GM19328 (cell line): ENCODE measurements around the gene CLIC4.
"Not testable (repeated sequence)": the region's sequence is repeated elsewhere in the genome, so short reads cannot be mapped to it uniquely, and the experiment has no call there.

Experiments used
- ATAC-seq: cut with Tn5 transposase; IDR thresholded peaks from one replicate; pipeline ENCODE4 v1.9.1; 2021; ENCODE audit warnings: mild to moderate bottlenecking, moderate library complexity; ENCODE audit not compliant: unreplicated experiment

The CLIC4 gene

DNA sequence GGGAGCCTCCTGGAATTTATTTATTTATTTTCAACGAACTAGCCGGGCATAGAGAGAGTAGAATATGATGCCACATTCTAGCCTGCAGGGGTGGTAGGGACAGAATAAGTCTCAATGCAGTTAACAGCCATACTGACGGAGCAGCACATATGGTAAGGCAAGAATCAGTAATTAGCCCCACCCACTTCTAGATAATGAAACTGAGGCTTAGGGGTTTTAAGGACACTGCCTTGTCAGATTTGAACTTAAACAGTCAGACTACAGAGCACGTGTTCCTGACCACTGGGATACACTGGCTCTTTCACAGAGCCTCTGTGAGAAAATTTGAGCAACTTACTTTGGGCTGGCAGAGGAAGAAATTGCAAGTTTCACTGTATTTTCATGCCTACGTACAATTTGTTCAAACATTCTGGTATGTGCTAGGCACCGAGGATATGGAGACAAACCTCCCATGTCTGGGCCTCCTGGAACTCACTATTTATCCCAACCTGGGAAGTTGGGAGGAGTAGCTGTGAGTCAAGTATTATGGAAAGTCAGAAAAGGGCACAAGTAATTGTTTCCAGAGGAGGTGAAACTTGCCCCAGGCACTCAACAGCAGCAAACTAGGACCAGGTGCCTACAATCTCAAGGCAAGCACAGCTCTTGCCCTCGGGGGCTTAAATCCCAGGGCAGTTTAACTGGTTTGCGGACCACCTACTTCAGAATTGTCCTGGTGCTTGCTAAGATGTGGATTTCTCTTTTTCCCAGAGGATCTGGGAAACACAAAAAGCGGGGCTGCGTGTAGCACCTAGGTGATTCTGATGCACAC is 1.6 kb upstream of the CLIC4 start:
- no peak for ATAC-seq

DNA sequence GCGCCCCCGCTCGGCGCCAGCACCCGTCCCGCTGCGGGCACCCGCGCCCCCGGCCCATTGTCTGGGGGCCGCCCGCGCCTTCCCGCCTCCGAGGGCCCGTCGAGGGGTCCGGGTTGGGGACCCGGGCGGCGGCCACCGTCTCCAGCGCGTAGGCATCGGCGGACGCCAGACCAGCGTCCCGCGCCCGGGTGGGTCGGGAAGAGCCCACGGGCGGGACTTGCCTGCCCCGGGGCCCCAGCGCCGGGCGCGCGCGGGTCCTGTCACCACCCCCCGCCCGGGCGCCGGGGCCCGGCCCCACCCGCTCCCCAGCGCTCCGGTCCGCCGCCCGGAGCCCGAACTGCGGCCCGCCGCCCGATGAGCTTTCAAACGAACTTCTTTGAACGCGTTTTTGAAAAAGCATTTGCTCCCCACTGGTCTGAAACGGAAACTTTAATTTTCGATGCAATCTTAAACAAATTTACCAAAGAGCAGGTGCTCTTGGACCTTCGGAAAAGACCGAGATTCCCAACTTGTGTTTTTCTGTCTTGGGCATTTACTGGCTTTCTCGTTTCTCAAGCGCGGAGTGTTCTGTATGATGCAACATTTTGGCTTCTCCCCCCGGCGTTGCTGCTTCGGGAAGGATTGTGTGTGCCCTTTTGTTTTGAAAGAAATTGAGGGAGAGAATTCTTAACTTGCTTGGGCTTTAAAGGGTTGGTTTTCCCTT is 615 bp downstream of the CLIC4 start:
- ATAC-seq: no peak

DNA sequence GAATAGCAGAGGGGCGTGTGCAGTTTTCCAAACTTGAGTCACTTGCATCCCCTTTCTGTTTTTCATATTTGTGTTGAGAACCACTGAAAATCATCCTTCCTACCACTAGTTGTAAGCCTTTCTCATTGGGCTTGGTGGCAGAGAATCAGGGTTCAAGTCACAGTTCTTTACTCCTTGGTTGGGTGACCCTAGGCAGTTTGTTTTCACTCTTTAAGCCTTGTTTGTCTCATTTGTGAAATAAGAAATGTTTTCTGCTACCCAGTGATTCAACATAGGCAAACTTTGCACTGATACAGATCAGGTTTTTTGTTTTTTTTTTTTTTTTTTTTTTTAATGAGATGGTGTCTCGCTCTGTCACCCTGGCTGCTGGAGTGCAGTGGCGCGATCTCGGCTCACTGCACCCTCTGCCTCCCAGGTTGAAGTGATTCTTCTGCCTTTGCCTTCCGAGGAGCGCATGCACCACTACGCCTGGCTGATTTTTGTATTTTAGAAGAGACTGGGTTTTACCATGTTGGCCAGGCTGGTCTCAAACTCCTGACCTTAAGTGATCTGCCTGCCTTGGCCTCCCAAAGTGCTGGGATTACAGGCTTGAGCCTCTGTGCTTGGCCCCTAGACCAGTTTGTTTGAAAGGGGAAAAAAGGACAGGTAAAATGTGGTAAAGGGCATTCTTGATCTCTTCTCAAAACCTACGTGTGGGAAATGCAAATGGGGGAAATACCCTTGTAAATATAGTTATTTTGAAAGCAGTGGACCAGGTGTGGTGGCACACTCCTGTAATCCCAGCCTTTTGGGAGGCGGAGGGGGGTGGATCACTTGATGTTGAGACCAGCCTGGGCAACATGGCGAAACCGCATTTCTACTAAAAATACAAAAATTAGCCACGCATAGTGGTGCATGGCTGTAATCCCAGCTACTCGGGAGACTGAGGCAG is 3.2 kb downstream of the CLIC4 start:
- no peak for ATAC-seq

DNA sequence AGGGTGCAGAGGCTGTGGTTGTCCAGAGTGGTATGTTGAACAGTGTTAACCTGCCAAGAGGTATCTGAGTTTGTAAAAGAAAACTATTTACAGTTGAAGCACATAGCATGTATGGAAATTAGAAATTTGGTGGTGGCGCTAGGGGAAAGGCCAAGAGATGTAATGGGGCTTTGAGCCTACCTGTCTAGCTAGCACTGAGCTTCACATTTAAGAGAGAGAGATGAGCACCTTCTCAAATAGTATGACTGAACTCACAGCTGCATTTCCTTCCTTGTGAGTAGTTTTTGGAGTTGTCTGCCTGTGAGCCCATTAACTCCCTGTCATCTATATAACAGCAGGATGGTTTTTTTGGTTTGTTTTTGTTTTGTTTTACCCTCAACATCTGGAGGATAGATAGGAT is 4.0 kb downstream of the CLIC4 start:
- ATAC-seq: no peak

DNA sequence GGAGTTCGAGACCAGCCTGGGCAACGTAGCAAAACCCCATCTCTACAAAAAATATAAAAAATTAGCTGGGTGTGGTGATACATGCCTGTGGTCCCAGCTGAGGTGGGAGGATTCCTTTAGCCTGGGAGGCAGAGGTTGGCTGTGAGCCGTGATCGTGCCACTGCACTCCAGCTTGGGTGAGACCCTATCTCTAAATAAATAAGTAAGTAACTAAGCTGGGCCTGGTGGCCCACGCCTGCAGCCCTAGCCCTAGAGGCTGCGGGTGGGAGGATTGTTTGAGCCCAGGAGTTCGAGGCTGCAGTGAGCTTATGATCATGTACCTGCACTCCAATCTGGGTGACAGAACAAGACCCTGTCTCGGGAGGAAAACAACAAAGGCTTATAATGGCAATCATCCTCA is 4.6 kb downstream of the CLIC4 start:
- no peak for ATAC-seq

DNA sequence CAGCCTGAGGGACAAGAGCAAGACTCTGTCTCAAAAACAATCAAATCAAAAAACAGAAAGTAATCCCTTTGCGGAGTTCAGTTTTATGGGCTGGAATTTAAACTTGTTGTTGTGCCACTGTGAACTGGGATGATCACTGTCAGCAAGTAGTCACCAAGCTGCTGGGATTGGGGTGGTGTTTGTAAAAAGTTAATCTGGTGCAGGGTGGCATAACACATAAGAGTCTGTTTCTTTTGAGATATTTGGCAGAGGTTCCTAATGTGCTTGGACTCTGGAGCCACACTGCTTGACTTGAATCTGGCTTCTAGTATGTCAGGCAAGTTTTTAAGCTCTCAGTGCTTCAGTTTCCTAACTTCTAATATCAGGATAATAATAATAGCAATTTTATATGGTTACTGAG is 6.6 kb downstream of the CLIC4 start:
- ATAC-seq: no peak

DNA sequence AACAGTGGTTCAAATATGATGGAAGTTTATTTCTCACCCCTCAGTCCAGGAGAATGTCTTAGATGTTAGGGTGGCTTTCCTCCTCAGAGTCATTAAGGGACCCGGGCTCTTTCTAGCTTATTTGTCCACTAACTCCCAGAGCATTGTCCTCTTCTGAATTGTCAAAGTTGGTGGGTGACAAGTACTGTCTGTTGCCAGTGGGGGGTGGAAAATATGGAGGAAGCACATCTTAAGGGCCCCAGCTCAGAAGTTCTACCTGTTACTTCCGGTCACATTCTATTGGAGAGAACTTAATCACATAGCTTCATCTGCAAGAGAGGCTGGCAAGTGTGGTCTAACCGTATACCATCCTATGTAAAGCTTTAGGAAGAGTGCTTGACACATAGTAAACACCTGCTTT is 7.1 kb downstream of the CLIC4 start:
- no peak for ATAC-seq

DNA sequence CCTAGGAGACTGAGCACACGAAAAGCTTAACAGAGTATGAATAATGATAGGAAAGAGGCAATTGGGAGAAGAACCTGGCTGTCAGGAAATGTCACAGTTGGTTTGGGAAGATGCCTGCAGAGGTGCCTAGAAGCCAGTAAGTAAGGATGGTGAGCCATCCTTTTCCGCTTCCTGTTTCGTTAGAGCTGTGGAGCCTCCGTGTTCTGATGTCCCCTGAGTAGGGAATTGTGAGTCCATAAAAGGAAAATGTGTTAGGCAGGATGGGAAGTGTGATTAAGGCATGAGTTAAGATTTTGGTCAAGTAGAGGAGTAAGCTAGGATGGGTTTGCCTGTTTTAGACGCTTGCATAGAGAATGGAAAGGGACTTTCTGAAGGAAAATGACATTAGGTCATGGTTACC is 9.0 kb downstream of the CLIC4 start:
- no peak for ATAC-seq

DNA sequence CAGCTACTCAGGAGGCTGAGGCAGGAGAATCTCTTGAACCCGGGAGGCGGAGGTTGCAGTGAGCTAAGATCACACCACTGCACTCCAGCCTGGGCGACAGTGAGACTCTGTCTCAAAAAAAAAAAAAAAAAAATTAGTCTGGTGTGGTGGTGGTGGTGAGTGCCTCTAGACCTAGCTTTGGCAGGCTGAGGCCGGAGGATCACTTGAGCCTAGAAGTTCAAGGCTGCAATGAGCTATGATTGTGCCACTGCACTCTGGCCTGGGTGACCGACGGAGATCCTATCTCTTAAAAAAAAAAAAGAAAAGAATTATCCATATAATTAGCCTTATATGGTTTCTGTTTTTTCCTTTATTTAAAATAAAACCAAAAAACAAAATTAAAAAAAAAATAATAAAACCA is 10.1 kb downstream of the CLIC4 start:
- ATAC-seq: not testable (repeated sequence)

DNA sequence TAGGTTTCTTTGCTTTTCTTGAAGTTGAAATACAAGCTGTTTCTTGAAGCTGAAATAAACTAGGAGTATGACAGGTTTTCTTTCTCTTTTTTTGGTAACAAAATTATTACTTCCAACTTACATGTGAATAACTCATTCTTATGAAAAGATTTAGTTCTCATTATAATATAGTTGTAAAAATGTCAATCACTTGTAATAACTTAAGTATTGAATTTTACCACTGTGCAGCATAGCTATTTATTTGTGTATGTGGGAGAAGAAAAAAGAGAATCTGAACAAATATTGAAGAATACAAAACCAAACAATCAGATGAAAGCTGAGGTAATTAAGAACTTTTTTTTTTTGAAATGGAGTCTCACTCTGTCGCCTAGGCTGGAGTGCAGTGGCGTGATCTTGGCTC is 11.1 kb downstream of the CLIC4 start:
- ATAC-seq: no peak

DNA sequence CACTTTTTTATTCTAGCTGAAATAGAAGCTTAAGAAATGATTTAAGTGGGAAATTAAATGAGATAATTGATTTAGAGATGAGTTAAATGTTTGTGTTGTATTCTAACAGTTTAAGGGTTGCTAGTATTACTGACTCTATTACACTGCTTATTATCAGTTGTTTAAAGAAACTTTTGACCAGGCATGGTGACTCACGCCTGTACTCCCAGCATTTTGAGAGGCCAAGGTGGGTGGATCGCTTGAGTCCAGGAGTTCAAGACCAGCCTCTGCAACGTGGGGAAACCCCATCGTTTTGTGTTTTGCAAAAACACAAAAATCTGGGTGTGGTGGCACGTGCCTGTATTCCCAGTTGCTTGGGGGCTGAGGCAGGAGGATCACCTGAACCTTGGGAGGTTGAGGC is 14.2 kb downstream of the CLIC4 start:
- no peak for ATAC-seq

DNA sequence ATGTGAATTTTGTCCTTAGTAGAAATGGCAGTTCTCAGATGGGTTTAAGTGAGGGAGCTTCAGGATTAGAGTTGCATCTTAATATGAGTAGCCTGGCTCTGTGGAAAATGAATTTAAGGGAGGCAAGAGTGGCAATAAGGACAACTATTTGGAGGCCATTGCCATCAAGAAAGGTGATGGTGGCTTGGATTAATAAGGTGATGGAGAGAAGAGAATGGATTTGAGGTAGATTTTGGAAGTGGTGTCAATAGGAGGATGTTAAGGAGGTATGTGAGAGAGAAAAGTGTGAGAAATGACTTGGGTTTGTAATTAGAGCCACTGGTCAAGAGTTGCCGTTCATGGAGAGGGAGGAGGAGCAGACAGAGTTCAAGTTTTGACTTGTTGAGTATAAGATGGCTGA is 16.3 kb downstream of the CLIC4 start:
- ATAC-seq: no peak

DNA sequence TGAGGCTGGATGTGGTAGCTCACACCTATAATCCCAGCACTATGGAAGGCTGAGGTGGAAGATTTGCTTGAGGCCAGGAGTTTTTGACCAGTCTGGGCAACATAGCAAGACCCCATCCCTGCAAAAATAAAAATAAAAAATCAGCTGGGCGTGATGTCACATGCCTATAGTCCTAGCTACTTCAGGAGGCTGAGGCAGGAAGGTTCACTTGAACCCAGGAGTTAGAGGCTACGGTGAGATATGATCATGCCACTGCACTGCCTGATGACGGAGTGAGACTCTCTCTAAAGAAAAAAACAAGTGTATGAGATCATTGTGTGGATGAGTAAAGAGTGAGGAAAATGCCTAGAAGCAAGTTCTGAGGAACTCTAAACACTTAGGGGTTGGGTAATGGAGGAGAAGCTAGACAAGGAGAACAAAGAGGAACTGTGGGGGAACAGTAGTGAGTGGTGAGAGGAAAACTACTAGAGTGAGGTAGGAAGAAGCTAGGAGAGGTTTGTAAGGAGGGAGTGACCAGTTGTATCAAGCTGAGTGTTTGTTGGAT is 17.0 kb downstream of the CLIC4 start:
- ATAC-seq: no peak

DNA sequence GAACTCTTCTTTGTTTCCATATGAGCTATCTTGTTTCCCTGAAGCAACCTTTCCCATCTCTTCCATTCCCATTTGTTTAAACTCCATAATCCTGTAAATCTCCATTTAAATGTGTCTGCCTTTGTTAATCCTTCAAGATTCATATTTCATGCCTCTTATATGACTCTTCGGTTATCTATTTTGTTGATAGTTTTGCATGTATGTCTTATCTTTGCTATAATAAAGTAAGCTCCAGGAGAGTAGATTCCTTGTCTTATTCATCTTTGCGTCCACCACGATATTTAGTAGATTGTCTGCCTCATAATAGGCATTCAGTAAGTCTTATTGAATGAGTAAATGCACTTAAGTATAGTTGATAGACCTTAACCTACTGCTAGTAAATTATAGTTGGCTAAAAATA is 18.4 kb downstream of the CLIC4 start:
- ATAC-seq: no peak

DNA sequence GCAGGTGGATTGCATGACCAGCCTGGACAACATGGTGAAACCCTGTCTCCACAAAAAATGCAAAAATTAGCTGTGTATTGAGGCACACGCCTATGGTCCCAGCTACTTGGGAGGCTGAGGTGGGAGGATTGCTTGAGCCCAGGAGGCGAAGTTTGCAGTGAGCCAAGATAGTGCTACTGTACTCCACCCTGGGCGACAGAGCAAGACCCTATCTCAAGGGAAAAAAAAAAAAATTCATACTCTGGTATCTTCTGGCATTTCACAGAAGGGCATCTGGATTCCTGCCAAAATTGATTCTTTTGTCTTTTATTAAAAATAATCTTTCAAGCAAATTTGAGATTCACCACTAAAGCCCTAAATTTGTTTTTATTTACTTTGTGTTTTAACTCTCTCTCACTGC is 19.2 kb downstream of the CLIC4 start:
- ATAC-seq: no peak

DNA sequence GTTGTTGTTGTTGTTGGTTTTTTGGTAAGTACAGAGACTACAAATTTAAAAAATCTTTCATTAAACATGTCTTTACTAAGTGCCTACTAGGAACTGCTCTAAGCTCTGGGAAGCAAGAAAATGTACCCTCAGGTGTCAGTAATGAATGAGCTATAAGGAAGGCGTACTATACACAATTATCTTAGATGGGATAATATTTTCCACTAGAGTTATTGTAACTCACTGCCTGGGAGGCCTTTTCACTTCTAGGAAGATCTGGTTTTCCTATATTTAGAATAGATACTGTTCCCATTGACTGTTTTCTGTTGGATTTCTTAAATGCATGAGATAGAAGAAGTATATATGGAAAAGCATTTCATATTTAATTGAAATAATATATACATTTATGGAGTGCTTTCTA is 19.6 kb downstream of the CLIC4 start:
- no peak for ATAC-seq

DNA sequence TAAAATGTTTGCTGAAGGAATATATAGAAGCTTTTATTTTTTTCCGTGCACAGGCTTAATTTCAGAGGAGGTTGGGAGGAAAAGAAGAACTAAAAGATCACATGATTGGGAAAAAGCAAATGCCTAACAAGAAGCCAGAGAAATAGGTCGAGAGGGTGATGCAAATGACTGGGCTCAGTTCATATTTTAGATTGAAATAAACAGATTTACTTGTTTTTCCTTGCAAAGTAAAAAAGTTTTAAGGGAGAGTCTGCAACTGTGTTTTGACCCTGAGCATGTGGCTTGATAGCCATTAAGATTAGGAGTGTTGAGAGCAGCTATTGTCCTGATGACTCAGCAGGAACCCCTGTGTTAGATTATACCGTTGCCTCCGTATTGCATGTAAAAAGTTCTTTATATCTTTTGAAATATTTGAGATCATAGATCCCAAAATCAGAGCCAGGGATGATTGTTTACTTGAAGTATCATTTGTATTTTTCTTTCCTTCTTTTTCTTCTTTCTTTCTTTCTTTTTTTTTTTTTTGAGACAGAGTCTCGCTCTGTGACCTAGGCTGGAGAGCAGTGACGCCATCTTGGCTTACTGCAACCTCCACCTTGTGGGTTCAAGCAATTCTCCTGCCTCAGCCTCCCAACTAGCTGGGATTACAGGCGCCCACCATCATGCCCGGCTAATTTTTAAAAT is 20.2 kb downstream of the CLIC4 start:
- no peak for ATAC-seq

DNA sequence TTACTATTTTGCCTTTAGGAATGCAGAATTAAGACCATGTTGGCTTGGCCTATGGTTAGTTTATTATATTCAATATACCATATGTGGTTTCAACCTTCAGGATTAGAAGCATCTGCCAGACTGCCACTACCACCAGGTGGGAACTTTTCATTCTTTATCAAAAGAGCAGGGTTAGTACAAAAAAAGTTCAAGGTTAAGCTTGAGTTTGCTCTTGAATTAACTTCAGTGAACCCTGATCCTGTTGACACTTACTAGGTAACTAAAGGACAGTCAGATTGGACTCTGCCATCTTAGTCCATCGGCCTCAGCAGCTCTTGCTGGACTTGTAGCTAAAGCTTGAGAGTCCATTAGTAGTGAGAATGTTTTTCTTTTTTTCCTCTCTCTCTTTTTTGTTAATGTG is 22.1 kb downstream of the CLIC4 start:
- ATAC-seq: no peak

DNA sequence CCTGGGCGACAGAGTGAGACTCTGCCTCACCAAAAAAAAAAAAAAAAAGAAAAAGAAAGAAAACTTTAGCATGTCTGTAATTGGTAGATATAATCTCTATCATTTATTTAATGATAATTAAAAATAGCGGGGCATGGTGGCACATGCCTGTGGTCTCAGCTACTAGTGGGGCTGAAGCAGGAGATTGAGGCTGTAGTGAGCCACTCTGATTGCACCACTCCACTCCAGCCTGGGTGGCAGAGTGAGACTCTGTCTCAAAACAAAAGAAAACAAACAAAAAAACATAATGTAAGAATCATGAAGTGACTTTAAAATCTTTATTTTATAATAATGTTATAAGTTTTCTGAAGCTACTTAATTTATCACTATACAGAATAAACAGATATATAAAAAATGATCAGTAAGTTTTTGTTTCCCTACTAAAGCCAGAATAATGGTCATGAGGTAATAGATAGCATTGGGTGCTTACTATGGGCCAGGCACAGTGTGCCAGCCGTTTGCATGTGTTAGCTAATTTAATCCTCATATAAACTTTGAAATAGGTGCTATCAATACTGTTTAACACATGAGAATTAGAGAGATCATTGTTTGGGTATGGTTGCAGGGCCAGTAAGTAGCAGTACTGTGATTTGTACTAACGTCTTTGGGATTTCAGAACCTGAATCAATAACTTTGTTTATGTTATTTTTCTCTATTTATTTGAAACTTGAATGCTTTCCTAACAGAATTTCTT is 23.8 kb downstream of the CLIC4 start:
- ATAC-seq: no peak
